Immature natural killer cell (primary cell): ENCODE data around the gene GRAMD1B. TPM values are rescaled to one million over a fixed set of nuclear protein-coding genes. Genes with fewer than 3 reads are reported as not detected.
A peak's percentile ranks its signal among the peaks of the same experiment; 100 is the strongest.

Experiments
- DNase-seq, 3 donors: peaks; one replicate each; pipeline ENCODE4 v3.0.0; 2022; ENCODE audit warnings: mixed read lengths in 1 of 3
- H3K27ac Mint-ChIP-seq, 6 donors: one replicate each; pipeline ENCODE4 v1.8.0; 2020; ENCODE audit warnings: mixed read lengths in 6 of 6, mild to moderate bottlenecking in 5 of 6, inconsistent platforms in 4 of 6, moderate library complexity in 3 of 6
- H3K27me3 Mint-ChIP-seq, 3 donors: one replicate each; pipeline ENCODE4 v1.8.0; 2020 to 2021; ENCODE audit warnings: low read depth in 3 of 3, mild to moderate bottlenecking in 3 of 3, mixed read lengths in 3 of 3, moderate library complexity in 3 of 3, inconsistent platforms in 1 of 3
- H3K36me3 Mint-ChIP-seq, 3 donors: one replicate each; pipeline ENCODE4 v1.8.0; 2020; ENCODE audit warnings: mixed read lengths in 3 of 3, inconsistent platforms in 2 of 3, mild to moderate bottlenecking in 2 of 3
- H3K4me1 Mint-ChIP-seq, 2 donors: one replicate each; pipeline ENCODE4 v1.8.0; 2020; ENCODE audit warnings: inconsistent platforms in 2 of 2, mild to moderate bottlenecking in 2 of 2, mixed read lengths in 2 of 2, moderate library complexity in 1 of 2
- H3K4me3 Mint-ChIP-seq, 5 donors: one replicate each; pipeline ENCODE4 v1.8.0; 2020; ENCODE audit warnings: mild to moderate bottlenecking in 5 of 5, mixed read lengths in 5 of 5, inconsistent platforms in 3 of 5, moderate library complexity in 3 of 5
- H3K9me3 Mint-ChIP-seq, 6 donors: one replicate each; pipeline ENCODE4 v1.8.0; 2020; ENCODE audit warnings: mild to moderate bottlenecking in 6 of 6, mixed read lengths in 6 of 6, inconsistent platforms in 4 of 6, moderate library complexity in 3 of 6
- polyA plus RNA-seq, 3 donors: library from polyadenylated mRNA; unstranded; fragments of 300-500 nt; fragmentation: Illumina TruSeq; gene quantifications; one replicate each; pipeline ENCODE4 v1.2.3, GENCODE V29; 2021

GRAMD1B gene
- polyA plus RNA-seq, 3 donors from 2014 or later, result 0.78 to 3.4 (median 1.5) TPM

DNA sequence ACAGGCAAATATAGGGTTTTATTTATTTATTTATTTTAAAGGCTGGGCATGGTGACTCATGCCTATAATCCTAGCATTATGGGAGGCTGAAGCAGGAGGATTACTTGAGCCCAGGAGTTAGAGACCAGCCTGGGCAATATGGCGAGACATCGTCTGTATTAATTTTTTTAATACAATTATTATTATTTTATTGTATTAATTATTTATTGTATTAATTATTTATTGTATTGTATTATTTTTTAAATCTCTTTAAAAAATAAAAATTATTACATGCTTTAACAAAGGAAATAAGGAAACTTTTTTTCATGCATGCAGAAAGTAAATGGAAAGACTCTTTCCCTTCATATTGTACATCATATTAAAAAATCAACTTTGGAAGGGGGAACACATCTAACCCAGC lies 220.8 kb downstream of the GRAMD1B start:
- Mint-ChIP-seq H3K4me3 (no peak overlapping the region), H3K27ac (no peak overlapping the region), H3K4me1 (peaks cover 11 to 15% of the 10 kb centered on the region in 2 donors), H3K9me3 (peaks cover 0 to 5% (median 0%) of the 10 kb centered on the region in 6 donors), H3K36me3 (no peaks in the 10 kb centered on the region), H3K27me3 (peaks cover 6 to 25% (median 19%) of the 10 kb centered on the region in 3 donors)
- no peak for DNase-seq

DNA sequence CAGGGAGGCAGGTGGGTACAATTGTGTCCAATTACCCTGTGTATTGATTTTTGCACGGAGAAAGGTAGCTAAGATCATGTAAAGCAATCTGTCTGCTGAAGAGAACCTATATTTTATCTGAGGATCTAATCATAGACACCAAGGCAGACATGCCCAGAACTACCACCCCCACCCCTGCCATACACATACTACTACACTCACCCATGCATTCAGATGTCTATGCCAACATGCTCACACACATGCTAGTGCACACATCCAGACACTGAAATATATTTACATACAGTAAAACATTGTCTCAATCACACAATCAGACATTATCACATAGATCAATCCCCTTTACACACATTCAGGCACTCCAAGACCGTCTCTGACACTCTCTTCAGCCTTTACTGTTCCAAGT lies 222.5 kb downstream of the GRAMD1B start:
- Mint-ChIP-seq H3K27me3 (peaks cover 9 to 33% (median 26%) of the 10 kb centered on the region in 3 donors), H3K27ac (no peak overlapping the region), H3K4me3 (peak overlapping the region in 4 of 5 donors; percentile 18 to 79 (median 33)), H3K9me3 (peaks cover 0 to 6% (median 0%) of the 10 kb centered on the region in 6 donors), H3K36me3 (peaks cover 0 to 4% (median 4%) of the 10 kb centered on the region in 3 donors), H3K4me1 (peaks cover 11 to 15% of the 10 kb centered on the region in 2 donors)
- DNase-seq, result no peak

DNA sequence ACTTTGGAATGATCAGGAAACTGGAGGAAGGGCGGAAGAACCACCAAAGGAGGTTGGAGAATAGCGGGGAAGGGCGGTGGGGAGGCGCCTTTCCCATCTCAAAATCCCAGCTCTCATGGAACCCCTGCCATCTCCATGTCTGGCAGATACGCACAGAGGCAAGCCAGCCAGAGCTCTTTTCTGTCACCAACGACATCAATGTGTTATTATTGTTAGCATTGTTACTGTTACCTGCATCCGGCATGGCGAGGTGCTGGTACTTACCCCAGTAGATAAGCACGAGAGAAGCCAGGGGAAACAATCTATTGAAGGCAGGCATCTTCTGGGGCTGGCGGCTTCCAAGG lies 223.4 kb downstream of the GRAMD1B start:
- H3K4me1 Mint-ChIP-seq, result peaks cover 11 to 16% of the 10 kb centered on the region in 2 donors
- peaks cover 0 to 6% (median 0%) of the 10 kb centered on the region in 6 donors for H3K9me3 Mint-ChIP-seq
- H3K27me3 Mint-ChIP-seq, result peaks cover 9 to 33% (median 26%) of the 10 kb centered on the region in 3 donors
- H3K27ac Mint-ChIP-seq, result no peak overlapping the region
- no peak for DNase-seq
- H3K4me3 Mint-ChIP-seq, result peak overlapping the region; percentile 55 to 79 (median 64)
- H3K36me3 Mint-ChIP-seq, result peaks cover 2 to 8% (median 5%) of the 10 kb centered on the region in 3 donors

DNA sequence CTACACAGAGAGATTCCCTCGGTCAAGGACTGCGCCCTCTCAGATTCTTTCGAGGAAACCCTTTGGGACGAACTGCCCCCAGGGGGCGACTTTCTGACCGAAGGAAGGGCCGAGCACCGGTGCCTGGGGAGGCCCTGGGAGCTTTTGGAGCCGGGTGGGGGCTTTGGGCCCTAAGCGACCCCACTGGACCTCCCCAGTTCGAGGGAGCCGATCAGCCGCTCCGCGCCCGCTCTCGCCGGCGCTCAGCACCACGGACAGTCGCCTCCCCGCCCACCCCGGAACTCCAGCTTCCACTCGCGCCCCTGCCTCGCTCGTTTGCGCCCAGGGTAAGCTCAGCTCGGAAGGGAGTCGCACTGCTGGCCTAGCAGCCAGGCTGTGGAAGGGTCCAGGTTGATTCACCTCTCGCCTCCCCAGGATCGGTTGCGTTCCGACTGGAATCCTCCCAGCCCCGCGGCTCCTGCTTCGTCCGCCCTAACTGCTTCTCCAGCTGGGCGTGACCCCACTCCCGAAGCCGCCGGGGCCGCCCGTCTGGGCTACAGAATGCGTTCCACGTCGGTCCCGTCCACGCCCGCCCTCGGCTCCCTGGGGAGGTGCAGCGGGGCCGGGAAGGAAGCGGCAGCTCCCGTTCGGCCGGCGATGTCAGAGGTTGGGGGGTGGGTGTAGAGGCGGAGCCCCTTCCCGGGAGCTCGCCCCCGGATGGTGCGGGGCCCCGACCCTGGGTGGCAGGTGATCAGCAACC lies 223.9 kb downstream of the GRAMD1B start:
- peaks cover 9 to 33% (median 26%) of the 10 kb centered on the region in 3 donors for H3K27me3 Mint-ChIP-seq
- peak overlapping the region; percentile 55 to 79 (median 64) for H3K4me3 Mint-ChIP-seq
- H3K27ac Mint-ChIP-seq, result no peak overlapping the region
- peaks cover 17 to 21% of the 10 kb centered on the region in 2 donors for H3K4me1 Mint-ChIP-seq
- H3K36me3 Mint-ChIP-seq, result peaks cover 7 to 11% (median 10%) of the 10 kb centered on the region in 3 donors
- peaks cover 0 to 9% (median 3%) of the 10 kb centered on the region in 6 donors for H3K9me3 Mint-ChIP-seq
- peak in 2 of 3 donors; percentile 6 to 9 for DNase-seq

DNA sequence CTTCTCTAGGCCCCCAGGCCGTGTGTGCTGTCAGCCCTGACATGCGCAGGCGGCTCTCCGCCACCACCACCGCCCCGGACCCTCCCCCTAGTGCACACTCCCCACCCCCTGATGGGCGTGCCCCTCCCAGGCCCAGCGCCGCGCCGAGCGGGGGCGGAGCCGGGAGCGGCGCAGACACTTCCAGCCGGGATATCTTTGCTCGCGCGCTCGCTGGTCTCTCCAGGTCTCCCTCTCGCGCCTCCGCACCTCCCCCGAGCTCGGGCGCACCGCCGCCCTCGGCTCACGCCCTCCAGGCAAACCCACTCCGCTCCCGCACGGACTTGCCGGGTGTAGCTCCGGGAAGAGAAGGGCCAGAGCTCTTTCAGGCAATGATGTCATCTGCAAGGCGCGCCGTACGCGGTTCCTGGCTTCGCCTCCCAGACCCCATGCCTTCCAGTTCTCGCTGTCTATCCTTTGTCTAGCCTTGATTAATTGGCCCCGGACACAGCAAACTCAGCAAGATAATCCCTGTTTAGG lies 224.6 kb downstream of the GRAMD1B start, which contains the start of gene SCN3B:
SCN3B (minus strand) TSS at position 59 of the 516 bp plus-strand sequence. CDS start 823 bp downstream, outside the sequence.
- DNase-seq, result no peak
- peaks cover 0 to 15% (median 7%) of the 10 kb centered on the region in 6 donors for H3K9me3 Mint-ChIP-seq

DNA sequence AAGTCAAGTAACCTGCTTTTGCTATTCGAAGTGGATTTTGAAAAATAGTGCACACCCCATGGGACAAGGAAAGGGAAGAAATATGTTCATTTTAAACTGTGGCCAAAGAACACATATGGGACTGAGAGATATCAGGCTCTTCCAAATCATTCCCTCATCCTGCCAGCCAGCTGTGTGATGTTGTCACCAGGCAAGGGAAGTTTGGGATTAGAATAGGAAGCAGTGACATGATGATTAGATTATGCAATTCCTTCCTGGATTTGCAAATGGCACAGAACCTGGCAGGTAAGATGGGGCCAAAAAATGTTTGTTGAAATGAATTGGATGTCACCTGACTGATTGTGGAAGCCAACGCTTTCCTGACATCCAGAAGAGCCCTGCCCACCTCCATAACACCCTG lies 229.2 kb downstream of the GRAMD1B start:
- peak overlapping the region in 2 of 5 donors; percentile 1 to 4 for H3K4me3 Mint-ChIP-seq
- H3K4me1 Mint-ChIP-seq, result peaks cover 30 to 36% of the 10 kb centered on the region in 2 donors
- H3K36me3 Mint-ChIP-seq, result peaks cover 8 to 18% (median 13%) of the 10 kb centered on the region in 3 donors
- peaks cover 5 to 27% (median 10%) of the 10 kb centered on the region in 6 donors for H3K9me3 Mint-ChIP-seq
- peak overlapping the region in 1 of 6 donors; percentile 46 for H3K27ac Mint-ChIP-seq
- DNase-seq, result no peak
- H3K27me3 Mint-ChIP-seq, result peaks cover 8 to 18% (median 16%) of the 10 kb centered on the region in 3 donors

More for the DNA sequence above, 224.6 kb downstream of the GRAMD1B start, which contains the start of gene SCN3B:
- Mint-ChIP-seq H3K4me1 (peaks cover 23 to 28% of the 10 kb centered on the region in 2 donors), H3K36me3 (peaks cover 8 to 13% (median 10%) of the 10 kb centered on the region in 3 donors), H3K4me3 (peak within 1 kb of the TSS; percentile 60 to 79 (median 71)), H3K27me3 (peaks cover 9 to 33% (median 26%) of the 10 kb centered on the region in 3 donors), H3K27ac (no peak within 1 kb of the TSS)

DNA sequence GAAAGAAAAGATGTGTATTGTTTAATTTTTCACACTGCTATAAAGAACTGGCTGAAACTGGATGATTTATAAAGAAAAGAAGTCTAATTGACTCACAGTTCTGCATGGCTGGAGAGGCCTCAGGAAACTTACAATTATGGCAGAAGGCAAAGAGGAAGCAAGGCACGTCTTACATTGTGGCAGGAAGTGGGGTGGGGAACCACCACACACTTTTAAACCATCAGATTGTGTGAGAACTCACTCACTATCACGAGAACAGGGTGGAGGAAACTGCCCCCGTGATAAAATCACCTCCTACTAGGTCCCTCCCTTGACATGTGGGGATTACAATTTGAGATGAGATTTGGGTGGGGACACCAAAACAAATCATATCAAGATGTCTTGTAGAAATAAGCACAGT lies 229.9 kb downstream of the GRAMD1B start:
- peaks cover 27 to 34% of the 10 kb centered on the region in 2 donors for H3K4me1 Mint-ChIP-seq
- H3K4me3 Mint-ChIP-seq, result peak overlapping the region; percentile 2 to 41 (median 9)
- peaks cover 7 to 16% (median 14%) of the 10 kb centered on the region in 3 donors for H3K27me3 Mint-ChIP-seq
- peaks cover 5 to 27% (median 10%) of the 10 kb centered on the region in 6 donors for H3K9me3 Mint-ChIP-seq
- DNase-seq, result peak; percentile 26 to 51 (median 48)
- H3K36me3 Mint-ChIP-seq, result peaks cover 8 to 18% (median 13%) of the 10 kb centered on the region in 3 donors
- H3K27ac Mint-ChIP-seq, result peak overlapping the region in 5 of 6 donors; percentile 16 to 80 (median 50)

DNA sequence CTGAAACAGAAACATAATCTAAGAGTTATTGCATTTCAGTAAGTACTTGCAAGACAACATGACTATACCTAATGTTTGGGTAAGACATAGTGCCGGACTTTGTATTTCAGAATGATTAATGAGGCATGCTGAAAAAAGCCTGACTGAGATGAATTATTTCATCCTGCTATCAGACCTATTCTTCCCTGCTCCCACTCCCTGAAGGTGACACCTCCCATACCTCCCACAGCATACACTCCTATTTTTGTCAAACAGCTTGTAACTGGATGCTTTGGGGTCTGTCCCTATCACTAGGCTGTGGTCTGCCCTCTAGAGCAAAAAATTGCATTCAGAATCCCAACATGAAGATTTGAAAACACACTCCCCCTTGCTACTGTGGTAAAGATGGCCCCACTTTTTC lies 235.2 kb downstream of the GRAMD1B start:
- no peak for DNase-seq
- Mint-ChIP-seq H3K4me1 (peaks cover 6 to 11% of the 10 kb centered on the region in 2 donors), H3K27ac (no peak overlapping the region), H3K27me3 (peaks cover 0 to 4% (median 2%) of the 10 kb centered on the region in 3 donors), H3K4me3 (no peak overlapping the region), H3K36me3 (peaks cover 0 to 4% (median 0%) of the 10 kb centered on the region in 3 donors), H3K9me3 (peaks cover 1 to 7% (median 4%) of the 10 kb centered on the region in 6 donors)

DNA sequence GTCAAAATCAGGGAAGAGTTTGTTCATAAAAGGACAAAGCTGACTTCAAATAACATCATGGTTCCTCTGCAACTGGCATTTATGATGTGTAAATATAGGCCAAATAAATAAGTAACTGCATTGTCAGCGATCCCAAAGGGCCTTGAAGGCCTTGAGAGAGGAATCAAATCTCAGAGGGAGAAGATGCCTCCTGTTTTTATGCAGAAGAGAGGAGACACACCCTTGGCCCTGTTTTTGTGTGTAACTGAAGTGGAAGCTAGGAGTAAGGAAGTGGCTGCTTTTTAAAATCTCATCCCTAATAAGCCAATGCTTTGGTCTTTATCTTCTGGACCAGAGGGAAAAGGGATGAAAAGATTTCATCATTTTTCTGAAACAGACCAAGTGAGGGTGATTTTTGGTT lies 240.0 kb downstream of the GRAMD1B start:
- Mint-ChIP-seq H3K9me3 (no peaks in the 10 kb centered on the region), H3K4me1 (no peaks in the 10 kb centered on the region), H3K4me3 (no peak overlapping the region), H3K27me3 (peaks cover 0 to 7% (median 2%) of the 10 kb centered on the region in 3 donors), H3K36me3 (no peaks in the 10 kb centered on the region), H3K27ac (no peak overlapping the region)
- DNase-seq, result no peak

DNA sequence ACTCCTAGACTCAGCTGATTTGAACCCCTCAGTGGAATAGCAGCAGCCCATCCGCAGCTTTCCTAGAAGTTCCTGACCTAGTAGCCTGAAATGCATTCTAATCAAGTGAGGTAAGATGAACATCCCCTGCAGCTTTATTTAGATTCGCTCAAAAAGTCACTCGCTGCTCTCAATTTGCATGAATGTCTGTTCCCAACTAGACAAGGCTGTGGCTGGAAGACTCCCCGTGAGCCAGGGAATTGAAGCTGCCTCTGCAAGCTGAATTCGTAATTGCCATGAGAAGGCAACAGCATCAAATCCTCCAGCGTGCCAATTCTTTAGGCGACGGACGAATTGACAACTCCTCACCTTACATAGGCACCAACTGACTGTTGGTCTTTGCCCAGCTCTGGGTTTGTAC lies 241.5 kb downstream of the GRAMD1B start:
- no peak overlapping the region for H3K27ac Mint-ChIP-seq
- no peaks in the 10 kb centered on the region for H3K36me3 Mint-ChIP-seq
- H3K4me1 Mint-ChIP-seq, result no peaks in the 10 kb centered on the region
- no peak overlapping the region for H3K4me3 Mint-ChIP-seq
- DNase-seq, result no peak
- no peaks in the 10 kb centered on the region for H3K9me3 Mint-ChIP-seq
- peaks cover 0 to 6% (median 2%) of the 10 kb centered on the region in 3 donors for H3K27me3 Mint-ChIP-seq

DNA sequence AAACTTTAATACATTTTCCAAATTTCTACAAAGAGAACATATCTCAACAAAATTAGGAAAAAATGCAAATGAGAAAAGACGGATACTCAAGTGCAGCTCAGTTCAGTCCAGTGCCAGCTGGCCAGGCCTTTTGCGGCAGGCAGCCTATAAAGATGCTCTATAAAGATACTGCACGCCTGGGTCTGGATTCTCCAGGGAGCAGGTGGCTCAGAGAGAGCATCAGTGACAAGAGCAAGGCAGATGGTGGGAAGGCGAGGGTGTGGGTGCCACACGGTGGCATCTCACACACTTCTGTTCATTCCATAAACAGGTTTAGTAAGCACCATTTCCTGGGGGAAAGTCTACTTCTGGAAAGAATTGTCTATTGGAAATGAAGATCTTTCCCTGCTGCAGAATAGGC lies 242.5 kb downstream of the GRAMD1B start:
- Mint-ChIP-seq H3K4me3 (no peak overlapping the region), H3K9me3 (no peaks in the 10 kb centered on the region), H3K4me1 (no peaks in the 10 kb centered on the region), H3K36me3 (no peaks in the 10 kb centered on the region), H3K27me3 (peaks cover 0 to 6% (median 2%) of the 10 kb centered on the region in 3 donors), H3K27ac (no peak overlapping the region)
- DNase-seq, result no peak

DNA sequence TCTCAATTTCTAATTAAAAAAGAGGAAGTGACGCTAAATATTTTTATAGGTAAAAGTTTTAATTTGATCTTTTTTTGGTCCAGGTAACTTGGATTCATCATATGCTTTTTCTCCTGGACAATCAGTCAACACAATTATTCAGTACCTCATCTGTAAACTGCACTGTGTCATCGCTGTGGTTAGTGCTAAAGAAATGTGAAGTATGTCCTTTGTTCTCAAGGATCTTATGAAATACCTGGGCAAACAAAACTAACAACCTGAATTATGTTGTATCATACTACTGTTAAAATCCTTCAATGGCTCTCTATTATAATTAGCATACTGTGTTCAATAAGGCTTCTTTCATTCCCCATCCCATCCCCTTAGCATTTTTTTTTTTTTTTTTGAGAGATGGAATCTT lies 244.2 kb downstream of the GRAMD1B start:
- H3K4me3 Mint-ChIP-seq, result no peak overlapping the region
- no peaks in the 10 kb centered on the region for H3K36me3 Mint-ChIP-seq
- H3K27ac Mint-ChIP-seq, result no peak overlapping the region
- H3K9me3 Mint-ChIP-seq, result no peaks in the 10 kb centered on the region
- peaks cover 0 to 6% (median 6%) of the 10 kb centered on the region in 3 donors for H3K27me3 Mint-ChIP-seq
- DNase-seq, result no peak
- no peaks in the 10 kb centered on the region for H3K4me1 Mint-ChIP-seq
